ENCODE results near the gene YAP1.

The YAP1 gene

DNA sequence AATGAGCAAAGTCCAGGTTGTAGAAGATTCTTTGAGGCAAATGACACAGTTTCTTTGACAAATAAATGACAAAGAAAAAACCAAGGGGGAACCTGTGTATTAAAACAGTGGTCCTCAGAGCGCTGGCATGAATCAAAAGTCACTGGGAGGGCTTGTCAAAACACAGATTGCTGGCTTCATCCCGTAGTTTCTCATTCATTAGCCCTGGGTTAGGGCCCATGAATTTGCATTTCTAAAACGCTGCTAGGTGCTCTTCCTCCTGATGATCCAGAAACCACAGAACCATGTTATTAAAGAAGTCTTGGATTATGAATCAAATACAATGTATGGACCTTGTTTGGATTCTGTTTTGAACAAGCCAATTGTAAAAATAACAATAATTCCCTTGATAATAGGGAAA, 92.7 kb downstream of the YAP1 start:
- no peak for DNase-seq

DNA sequence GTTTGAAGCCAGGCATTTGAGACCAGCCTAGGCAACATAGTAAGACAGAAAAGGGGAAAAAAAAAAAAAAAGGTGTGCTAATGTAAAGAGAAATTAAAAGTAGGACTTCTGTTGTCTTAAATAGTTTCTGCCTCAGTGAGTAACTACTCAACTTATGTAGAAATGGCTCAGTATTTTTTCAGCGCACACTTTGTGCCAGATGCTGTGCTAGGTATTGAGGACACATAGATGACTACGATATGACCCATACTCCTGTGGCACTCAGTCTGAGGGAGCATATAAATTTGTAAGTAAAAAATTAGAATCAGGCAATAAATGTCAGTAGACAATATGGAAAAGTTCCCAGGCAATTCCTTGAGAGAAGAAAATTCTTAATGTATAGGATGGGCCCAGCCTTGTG, 93.9 kb downstream of the YAP1 start:
- DNase-seq = no peak

DNA sequence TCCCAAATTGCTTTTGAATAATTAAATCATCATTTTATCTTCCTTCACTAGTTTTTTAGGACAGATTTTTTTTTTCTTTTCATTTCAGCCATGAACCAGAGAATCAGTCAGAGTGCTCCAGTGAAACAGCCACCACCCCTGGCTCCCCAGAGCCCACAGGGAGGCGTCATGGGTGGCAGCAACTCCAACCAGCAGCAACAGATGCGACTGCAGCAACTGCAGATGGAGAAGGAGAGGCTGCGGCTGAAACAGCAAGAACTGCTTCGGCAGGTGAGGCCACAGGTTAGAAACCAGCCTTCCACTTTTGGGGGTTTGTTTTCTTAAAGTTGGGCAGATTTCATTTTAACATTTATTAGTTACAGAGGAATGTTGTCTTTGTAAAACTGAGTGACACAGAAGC, 95.6 kb downstream of the YAP1 start:
- no peak for DNase-seq

DNA sequence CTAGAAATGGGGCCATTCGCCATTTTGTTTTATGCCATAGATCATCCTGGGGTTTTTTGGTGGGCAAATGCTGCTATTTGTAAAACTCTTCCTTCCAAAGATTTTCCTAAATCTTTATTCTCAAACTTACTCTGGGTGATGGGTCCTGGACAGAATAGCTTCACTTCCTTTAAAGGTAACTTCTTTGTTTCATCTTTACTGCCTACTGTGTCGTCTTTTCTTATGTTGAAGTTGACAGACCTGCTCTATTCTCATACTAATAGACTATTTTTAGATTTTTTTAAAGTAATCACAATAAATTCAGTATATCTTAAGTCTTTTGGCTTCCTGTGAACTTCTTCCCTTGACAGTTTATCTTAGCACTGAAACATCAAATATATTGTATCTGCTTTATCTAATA, 98.6 kb downstream of the YAP1 start:
- no peak for DNase-seq

DNA sequence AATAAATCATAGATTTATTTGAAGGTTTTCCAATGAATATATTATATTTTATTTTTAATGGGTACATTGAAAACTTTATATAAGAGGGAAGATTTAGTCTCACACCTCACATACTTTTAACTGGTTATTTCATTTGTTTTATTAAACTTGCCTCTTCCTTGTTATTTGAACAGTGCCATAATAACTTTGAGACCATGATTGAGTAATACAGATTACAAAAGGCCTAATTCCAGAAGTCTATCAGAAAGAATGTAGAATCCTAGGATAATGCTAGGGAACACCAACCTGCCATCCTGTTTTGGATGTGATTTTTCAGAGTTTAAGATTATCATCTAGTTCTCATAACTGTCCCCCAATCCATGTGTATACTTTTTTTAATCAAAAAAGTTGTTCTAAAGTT, 104.4 kb downstream of the YAP1 start:
- DNase-seq = no peak

DNA sequence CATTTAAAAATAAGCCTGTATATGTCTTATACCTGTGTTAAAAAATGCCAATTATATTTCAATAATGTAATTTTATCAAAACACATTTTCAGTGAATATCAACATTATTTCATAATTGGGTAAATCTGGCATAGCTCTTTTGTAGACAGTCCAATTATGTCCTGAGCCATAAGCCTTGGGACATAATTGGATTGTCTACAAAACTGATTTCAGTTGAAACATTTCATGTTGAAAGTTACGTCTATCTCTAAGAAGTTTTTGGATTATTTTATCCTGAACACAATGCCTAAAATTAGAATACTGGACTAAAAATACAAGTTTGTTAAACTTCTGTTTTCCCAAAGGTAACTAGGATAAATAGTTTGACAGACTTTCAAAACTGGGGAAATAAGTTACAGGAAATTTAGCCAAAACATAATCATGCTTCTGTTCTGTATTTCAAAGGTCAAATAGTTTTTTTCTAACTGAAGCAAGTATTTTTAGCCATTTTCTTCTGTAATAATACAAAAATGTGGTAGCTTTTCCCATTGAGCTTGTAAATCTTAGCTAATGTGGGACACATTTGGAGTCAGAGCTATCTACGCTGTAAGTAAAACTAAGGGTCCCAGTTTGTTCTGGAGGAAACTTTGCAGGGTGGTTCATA, 106.3 kb downstream of the YAP1 start:
- no peak for DNase-seq

DNA sequence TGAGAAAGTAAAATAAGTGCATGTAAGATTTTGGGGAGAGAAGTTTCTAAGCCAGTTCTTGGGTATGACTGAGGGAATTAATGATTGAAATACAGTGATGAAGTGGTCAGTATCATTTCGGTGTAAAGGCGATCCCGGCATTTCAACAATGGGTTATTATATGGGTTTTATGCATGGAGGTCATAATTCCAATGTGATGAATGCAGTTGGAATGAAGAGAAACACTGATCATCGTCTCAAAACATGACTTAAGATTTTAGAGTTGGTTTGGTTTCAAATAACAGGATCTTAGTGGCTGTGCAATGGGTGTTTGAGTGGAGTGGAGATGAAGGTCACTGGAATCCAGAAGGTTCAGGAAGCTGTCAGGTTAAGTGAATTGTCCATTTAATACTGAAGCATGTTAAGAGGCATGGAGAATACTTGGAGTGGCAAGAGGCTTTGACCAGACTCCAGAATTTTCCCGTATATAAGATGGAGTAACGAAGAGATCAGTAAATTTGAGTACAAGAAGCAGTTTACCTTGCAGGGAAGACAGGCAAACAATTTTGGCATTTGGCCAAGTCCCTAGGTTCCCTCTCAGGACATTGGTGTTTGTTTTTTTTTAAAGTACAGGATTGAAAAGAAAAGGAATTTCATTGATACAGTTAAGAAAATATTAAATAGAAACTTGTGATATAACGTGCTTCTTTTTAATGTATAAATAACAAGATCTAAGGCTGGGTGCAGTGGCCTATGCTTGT, 110.7 kb downstream of the YAP1 start:
- DNase-seq = no peak

DNA sequence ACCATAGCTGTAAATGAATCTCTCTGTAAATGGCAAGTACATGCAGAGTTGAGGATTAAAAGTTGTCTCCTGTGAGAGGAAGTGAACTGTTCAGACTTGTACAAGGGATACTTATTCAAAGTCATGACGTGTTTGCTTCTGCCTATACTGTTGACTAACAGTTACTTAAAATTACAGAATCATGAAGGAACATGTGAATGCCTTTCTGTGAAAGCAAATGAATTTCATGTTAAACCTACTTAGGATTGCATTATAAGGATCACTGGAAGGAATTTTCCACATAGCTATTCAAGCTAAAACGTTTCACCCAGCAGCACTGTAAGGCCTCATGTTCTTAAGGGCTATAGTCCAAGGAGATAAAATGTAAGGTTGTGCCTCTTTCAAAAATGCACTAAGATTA, 113.6 kb downstream of the YAP1 start:
- DNase-seq = no peak

DNA sequence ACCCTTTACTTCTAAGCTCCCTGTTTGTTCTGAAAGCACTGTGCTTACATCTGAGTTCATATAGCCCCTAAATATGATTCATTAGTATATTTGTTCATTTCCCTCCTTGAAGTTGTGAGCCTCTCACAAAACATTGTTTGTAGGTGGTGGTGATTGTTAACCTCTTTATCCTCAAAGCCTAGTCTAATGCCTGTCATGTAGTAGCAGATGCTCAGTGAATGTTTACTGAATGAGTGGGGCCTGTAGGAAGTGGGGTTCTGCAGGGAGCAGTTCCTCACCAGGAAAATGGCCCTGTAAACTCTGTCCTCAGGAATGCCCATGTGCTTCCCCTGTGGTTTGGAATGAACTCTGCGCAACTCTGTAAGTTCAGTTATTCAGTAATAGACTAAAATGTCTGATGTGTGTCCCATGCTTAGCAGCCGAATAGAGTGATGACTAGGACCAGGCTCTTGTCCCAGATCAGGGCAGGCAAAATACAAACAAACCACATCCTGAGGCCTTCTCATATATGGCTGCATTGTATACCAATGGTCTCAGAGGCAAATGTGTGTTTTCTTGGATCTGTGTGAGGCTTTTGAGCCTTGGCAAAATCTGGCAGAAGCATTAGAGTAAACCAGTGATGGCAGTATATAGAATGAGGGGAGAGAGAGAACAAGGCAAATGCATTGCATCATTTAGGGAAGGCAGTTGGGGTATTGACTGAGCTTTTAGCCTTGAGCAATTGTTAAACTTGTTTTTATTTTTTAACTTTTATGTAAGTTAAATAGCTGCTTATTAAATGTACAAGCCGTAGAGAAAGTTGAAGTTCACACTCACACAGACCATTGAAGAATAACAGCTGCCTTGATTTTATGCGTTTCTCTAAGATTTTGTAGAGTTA, 115.7 kb downstream of the YAP1 start:
- DNase-seq = no peak

DNA sequence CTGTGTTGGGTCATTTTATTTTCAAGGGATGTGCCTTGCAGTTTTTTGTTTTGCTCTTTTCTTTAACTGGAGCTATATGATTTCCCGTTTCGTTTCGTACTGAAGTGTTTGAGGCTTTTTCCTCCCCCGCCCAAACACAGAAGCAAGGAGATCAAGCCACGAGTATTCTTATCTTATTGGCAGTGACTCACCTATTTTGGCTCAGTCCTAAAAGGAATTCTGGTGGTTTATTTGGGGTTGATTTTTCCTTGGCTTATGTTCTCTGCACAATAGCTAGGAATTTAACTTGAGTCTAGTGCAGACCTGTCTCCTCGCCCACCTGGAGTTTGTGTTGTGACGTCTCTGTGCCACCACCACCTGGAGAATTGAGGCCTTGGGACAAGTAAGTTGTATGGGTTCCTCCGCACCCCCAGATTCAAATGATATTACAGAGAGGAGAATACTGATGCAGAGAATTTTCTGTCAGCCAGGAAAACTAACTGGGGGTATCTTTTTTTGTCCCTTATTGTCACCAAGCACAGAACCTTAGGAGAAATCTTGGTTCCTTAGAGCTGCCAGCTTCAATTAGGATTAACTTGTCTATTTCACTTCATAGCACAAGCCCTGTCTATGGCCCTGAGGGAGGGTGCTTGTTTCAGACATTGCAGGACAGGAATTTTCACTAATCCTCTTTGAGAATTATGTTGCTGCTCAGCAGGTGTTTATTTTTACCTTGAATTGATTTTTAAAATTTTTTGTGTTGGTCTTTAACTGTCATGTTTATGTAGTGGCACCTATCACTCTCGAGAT, 116.6 kb downstream of the YAP1 start:
- DNase-seq = no peak

DNA sequence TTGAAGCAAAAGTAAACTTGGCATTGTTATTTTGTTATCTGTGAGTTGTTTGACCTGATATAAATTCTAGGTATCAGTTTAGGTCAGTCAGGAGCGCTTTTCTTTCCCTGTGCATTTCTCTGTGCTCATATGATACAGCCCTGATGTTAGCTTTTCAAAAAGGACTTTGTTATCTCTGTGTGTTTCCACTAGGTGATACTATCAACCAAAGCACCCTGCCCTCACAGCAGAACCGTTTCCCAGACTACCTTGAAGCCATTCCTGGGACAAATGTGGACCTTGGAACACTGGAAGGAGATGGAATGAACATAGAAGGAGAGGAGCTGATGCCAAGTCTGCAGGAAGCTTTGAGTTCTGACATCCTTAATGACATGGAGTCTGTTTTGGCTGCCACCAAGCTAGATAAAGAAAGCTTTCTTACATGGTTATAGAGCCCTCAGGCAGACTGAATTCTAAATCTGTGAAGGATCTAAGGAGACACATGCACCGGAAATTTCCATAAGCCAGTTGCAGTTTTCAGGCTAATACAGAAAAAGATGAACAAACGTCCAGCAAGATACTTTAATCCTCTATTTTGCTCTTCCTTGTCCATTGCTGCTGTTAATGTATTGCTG, 119.4 kb downstream of the YAP1 start:
- no peak for DNase-seq

DNA sequence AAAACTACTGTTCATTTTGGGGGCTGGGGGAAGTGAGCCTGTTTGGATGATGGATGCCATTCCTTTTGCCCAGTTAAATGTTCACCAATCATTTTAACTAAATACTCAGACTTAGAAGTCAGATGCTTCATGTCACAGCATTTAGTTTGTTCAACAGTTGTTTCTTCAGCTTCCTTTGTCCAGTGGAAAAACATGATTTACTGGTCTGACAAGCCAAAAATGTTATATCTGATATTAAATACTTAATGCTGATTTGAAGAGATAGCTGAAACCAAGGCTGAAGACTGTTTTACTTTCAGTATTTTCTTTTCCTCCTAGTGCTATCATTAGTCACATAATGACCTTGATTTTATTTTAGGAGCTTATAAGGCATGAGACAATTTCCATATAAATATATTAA, 119.9 kb downstream of the YAP1 start:
- no peak for DNase-seq

DNA sequence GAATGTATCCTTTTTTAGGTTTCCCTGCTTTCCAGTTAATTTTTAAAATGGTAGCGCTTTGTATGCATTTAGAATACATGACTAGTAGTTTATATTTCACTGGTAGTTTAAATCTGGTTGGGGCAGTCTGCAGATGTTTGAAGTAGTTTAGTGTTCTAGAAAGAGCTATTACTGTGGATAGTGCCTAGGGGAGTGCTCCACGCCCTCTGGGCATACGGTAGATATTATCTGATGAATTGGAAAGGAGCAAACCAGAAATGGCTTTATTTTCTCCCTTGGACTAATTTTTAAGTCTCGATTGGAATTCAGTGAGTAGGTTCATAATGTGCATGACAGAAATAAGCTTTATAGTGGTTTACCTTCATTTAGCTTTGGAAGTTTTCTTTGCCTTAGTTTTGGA, 120.7 kb downstream of the YAP1 start:
- DNase-seq = no peak

DNA sequence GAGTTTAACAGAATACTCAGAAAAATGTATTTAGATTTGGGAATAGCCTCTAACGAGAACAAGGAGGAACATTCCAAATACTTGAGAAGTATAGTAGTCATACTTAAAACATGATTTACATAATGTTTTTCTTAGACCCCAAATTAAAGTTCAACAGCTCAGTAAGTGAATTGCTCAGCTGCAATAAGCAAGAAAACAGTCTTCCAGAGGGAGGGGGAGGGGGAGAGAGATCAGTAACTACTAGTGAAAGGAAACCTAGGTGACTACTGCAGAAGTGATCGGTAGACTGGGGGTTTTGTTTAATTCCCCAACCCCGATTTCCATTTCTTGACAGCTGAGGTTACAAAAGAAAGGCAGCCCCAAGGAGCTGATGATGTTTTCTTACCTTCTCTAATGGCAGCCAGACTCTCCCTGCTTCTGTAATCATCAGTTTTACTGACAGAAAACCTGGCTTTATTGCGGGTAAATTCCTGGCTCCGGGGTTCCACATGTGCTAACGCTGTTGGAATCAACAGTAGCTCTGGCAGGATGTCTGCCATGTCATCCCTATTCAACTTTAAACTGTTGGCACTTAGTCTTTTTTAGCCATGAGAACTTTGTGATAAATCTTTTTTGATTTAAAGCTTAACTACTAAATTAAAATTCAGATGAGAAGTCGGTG, 124.7 kb downstream of the YAP1 start:
- no peak for DNase-seq

DNA sequence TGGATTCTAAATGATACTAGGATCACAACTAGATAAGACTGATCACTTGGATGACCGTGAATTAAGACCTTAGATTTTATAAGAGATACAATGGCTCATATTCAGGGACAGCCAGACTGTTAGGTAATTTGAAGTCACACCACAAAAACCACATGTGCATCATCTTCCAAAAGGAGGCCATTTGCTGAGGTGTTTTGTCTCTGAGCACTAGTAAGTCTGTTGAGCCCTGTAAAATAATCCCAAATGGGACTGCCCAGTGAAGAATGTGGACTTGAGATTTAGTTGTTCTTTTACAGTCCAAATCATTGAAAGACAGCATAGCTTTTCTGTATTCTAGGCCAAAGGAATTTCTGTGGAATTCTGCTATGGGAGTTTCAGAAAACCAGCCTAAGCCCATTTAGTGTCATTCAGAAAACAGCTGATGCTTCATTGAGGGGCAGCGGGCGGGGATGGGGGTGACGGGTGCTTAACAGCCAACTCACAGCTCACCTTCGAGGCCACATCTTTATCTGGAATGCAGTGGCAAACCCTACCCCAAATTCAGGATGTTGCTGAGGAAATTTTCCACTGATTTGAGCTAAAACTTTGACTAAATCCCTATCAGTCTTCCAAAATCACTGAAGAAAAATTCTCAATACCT, 127.0 kb downstream of the YAP1 start:
- no peak for DNase-seq

DNA sequence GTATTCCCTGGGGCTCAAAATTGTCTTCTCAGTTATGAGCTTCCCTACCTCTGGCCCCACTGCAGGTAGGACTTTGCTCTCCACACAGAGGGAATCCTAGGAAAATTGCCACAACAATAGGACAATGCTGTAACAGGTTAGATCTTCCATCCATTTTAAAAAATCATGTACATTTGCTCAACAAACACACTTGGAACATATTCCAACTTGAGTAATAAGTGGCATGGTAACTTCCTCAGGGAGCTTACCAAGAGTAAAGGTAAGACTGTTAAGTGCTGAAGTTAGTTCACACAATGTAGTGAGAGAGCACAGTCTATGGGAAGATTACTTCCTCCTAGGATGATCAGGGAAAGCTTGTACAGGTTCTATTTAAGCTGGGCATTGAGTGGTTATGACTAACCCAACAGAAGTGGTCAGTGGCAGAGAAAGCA, 128.2 kb downstream of the YAP1 start:
- DNase-seq = no peak

DNA sequence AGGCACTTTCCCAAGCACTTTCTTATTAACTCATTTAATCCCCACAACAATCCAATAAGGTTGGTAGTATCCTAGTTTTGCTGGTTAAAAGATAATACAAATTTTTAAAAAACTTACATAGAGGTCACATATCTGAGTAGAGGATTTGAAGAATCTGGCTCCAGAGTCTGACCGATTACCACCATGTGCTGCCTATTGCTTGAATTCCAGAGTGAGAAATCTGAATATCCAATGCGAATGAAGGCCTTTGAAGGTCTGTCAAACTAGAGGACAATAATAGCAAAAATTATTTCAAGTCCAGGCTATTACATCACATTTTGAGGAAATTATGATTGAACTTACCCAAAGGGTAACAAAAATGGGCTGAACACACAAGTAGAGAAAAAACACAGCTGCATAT, 129.2 kb downstream of the YAP1 start:
- DNase-seq = no peak

DNA sequence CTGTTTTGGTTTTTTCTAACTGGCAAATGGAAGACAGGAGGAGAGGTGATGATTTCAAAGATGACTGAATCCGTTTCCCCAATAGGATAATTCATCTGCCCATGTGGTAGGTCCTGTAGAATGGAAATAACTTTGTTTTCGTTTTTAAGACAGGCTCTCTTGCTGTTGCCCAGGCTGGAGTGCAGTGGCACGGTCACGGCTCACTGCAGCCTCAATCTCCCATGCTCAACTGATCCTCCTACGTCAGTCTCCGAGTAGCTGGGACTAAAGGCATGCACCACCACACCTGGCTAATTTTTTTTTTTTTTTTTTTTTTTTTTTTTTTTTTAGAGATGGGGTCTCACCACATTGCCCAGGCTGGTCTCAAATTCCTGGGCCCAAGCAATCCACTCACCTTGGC, 129.7 kb downstream of the YAP1 start:
- DNase-seq = no peak

DNA sequence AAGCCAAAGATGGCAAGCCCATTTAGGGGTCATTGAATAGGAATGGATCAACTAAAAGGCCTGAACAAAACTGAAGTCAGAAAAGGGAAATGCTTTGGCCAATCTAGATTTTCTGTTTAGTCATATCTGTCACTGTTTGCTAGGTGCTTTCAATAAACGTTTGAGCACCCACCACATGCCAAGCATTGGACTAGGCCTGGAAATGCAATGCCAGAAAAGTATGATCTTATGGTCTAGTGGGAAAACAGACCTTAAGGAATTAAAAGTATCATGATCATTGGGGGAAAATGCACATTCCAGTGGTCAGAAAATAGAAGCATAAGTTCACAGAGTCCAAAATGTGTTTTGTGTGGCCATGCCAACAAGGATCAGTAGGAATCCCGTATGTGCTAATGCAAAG, 130.3 kb downstream of the YAP1 start:
- DNase-seq = no peak

DNA sequence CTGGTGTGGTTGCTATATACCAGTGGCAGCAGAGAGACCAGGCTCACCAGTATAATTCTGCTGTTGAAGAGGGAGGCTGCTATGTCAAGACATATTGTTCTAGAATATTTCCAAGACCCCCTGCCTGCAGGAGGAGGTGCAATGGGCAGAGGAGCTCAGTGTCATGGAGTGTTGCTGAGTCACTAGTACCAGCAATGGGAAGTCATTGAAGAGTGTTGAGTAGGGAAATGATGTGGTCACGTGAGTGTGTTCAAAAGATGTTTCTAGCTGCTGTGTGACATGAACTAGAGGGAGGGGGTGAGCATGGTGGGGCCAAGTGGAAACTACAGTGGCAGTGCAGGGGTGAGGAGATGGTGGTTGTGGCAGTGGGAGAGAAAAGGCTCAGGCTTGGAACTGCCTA, 130.8 kb downstream of the YAP1 start:
- DNase-seq = no peak

DNA sequence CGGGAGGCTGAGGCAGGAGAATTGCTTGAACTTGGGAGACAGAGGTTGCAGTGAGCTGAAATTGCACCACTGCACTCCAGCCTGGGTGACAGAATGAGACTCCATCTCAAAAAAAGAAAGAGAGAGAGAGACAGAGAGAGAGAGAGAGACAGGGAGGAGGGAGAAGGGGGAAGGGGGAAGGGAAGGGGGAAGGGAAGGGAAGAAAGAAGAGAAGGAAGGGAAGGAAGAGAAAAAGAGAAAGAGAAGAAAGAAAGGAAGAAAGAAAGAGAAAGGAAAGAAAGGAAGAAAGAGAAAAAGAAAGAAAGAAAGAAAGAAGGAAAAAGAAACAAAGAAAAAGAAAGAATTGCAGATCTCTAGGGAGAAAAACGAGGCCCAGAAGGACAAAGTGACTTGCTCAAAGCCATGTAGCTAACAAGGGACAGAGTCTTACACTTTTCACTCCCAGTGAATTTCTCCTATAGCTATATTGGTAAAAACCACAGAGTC, 133.2 kb downstream of the YAP1 start:
- no peak for DNase-seq
